ENCODE results near the gene DOLPP1.

Gene DOLPP1

DNA sequence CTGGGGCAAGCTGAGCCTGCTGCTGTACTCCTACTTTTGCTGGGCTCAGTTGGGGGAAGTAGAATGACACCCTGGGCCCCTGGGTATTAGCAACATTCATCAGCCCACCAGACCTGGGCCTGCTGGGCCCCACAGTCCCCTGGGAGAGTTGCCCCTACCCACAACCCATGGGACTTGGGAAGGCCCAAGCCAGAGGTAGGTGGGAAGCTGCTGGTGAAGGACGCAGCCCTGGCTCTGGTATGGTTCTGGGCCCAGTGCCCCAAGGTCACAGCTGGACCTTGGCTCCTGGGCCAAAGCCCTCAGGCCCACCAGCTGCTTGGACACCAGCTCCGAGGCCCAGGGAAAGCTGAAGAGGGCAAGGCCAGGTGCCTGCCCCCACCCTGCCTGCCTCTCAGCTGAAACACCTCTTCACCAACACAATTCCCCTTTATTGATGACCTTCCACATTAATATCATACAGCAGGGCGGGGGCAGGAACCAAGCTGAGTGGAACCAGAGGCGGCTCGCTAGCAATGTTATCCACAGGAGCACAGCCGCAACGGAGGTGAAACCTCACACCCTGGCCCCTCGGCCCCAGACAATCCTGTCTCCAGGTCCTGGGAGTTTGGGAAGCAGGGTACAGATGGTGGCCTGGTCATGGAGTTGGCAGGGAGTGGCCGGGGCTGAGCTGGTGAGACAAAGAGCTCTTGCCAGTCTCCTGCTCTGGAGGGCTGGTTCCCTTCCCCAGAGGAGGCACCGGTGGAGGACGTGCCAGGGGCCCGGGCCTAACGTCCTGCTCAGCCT, 13.7 kb downstream of the DOLPP1 start:
- no peak for DNase-seq (ENCODE audit: low read depth)

DNA sequence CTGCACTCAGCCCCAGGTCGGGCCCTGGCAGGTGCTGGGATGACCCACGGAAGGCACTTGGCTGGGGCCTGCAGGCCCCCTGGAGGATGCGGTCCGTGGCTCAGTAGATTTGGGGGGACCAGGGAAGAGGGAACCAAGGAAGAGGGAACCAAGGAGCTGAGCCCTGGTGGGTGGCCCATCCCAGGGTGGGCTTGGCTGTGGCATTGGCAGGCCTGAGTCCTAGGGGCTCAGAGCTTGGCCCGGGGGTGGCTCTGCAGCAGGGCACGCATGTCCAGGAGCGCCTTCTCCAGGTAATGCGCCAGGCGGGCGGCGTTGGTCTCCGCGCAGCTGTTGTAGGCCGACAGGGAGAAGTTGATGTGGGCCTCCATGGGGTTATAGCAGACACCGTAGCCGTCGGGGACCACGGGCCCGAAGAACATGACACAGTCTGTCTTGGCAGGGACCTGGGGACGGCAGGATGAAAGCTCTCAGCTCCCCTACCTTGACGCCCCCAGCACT, 14.3 kb downstream of the DOLPP1 start:
- no peak for DNase-seq (ENCODE audit: low read depth)

DNA sequence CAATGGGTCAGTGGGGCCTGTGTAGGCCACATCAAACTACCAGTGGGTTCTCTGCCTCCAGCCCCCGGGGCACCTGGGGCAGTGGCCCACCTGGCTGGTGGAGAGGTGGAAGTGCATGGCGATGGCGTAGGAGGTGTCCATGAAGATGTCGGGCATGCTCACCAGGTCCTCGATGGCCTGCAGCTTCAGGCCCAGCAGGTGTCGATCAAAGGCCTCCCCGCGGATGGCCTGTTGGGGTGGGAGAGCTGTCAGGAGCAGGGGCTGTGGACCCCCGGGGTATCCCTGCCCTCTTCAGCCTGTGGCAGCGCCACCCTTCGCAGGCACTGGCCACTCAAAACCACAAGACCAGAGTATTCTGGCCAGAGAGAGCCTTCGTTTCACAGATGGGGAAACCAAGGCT, 15.0 kb downstream of the DOLPP1 start:
- DNase-seq (ENCODE audit: low read depth) = no peak

DNA sequence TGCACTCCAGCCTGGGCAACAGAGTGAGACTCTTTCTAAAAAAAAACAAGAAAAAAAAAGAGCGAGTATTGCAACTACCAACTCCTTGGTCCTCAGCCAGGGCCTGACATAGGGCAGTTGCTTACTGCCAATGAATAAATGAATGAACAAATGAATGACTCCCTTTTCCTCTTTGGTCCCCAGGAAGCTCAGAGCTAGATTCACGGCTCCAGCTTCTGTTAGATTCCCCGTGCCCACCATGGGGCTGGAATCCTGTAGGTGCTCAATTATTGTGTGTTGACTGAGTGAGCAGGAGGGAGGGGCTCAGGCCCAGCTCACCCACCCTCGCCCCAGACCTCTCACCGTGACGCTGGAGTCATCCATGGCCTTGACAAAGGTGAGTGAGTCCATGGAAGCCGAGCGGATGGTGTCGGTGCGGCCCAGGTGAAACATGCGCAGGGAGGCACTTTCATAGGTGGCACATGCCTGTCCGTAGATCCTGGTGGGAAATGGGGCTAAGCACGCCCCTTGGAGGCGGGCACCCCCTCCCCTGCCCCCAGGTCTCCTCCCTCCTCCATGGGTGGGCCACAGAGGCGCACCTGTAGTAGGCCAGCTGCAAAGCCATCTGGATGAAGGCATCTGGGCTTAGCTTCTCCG, 16.9 kb downstream of the DOLPP1 start:
- no peak for DNase-seq (ENCODE audit: low read depth)

DNA sequence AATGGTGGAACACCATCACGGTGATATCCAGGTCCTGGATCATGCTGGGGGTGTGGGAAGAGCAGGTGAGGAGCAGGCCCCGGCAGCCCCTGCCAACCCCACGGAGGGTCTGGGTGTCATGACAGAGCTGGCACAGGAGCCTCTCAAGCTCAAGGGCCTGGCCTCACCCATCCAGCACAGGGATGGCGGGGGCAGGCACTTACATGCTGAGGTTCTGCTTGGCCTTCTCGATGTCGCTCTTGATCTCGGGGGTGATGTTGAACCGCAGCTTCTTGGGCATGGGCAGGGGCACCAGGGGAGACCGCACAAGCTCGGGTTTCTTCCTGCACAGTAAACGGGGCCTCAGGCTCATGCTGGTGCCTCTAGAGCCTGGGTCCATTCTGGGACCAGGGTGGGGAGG, 17.4 kb downstream of the DOLPP1 start:
- no peak for DNase-seq (ENCODE audit: low read depth)

DNA sequence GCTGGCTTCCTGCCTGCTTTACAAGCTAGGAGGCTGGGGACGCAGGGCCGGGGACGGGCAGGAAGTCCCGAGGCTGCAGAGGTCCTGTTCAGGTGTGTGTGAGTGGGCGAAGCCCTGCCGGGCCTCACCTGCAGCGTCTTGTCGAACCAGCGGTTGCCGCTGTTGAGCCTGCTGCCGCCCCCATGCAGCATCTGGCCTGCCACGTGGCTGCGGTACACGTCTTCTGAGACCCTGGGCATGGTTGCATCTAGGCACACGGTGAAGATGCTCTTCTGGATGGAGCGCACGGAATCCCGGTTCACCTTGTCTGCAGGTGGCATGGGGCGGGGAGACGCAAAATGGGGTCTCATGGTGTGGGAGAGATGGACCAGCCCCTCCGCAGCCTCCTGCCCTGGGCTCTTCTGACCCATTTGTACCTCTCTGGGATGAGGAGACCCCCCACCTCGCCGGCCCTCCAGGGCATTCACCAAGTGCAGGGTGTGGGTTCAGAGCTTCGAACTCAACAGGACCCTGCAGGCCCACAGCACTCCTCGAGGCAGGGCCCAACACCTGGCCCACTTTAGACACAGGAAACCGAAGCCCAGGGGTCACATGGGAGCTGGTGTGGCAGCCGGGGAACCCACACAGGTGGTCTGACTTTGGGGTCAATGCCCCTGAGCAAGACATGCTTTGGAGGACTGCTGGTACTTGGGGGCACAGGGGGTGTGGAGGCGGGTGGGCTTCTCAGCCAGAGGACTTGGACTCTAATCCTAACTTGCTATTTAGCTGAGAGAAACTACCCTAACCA, 19.7 kb downstream of the DOLPP1 start:
- no peak for DNase-seq (ENCODE audit: low read depth)

DNA sequence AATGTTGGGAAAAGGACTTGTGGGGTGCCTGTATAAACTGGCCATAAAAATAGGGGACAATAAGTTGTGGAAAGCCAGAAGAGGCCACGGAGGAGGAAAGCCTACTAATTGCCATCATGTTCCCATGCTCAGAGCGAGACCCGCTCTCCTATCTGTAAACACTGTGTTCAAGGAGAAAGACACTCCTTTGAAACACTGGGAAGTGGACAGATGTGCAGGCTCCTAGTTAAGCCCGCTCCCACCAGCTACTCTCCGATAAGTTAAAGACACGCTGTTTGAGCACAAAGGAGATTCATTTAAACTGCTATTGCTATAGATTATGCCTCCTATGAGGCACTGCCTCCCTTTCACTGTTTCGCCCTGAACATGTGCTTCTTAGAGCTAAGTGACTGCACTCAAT, 20.4 kb downstream of the DOLPP1 start:
- no peak for DNase-seq (ENCODE audit: low read depth)

DNA sequence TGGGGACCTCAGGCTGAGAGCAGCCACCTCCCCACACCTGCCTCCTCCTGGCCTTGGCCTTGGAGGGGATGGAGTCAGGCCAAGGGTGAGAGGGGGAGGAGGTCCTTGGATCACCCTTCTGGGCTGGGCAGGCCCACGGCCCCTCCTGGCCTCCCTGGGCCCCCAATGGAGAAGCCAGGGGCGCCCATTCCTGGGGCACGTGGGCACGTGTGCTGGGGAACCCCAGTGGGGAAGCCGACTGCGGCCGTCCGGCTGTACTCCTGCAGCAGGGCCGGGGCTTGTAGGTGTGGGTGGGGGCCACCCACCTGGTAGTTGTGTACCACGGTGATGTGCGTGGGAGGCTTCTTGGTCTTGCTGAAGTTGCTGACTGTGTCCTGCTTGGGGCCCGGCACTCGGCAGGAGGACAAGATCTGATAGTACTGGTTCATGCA, 21.2 kb downstream of the DOLPP1 start:
- DNase-seq (ENCODE audit: low read depth) = no peak

DNA sequence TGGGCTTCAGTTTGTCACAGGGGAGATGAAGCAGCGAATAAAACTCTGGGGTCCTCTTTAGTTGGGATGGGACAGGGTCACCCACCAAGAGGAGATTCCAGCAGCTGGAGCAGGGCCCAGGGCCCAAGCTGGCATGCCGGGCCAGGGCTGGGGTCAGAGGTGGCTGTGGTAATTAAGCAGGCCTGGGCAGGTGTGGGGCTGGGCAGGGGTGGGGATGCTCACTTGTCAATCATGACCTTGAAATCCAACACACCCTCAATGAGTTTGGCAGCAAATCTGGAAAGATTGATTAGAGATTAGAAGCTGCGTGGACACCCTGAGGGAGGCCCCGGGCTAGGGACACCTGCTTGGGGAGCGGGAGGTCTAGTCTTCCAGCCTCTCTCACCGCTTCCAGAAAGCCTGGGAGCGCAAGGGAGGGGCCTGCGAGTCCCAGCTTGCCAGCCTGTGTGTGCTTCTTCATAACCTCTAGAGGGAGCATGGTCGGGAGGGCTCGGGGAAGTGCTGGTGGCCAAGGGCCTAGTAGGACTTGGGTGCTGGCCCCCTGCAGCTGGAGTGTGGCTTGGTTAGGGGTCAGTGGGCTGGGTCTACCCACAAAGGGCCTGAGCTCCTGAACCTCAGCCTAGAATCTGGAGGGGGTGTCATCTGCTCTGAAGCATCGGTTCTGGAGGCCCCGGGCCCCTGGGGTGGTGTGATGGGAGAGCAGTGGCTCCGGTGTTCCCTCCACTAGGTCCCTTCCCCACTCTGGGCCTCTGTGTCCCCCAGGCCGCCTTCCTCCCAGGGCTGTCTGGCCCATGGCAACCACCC, 22.1 kb downstream of the DOLPP1 start:
- no peak for DNase-seq (ENCODE audit: low read depth)

DNA sequence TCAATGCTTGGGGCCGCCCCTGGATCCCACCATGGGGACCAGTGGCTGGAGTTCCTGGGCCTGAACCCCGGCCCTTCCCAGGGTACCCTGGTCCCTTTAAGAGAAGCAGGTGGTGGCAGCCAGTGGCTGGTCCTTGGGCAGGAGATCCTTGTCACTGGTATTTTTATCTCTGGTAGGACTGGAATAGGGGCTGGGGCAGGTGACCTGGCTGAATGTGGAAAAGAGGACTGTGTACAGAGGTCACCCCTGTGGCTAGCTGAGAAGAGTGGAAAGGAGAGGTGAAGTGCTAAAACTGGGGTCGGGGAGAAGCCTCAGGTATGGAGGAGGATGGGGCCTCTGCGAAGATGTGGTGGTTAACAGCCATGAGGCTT, 22.7 kb downstream of the DOLPP1 start:
- no peak for DNase-seq (ENCODE audit: low read depth)

DNA sequence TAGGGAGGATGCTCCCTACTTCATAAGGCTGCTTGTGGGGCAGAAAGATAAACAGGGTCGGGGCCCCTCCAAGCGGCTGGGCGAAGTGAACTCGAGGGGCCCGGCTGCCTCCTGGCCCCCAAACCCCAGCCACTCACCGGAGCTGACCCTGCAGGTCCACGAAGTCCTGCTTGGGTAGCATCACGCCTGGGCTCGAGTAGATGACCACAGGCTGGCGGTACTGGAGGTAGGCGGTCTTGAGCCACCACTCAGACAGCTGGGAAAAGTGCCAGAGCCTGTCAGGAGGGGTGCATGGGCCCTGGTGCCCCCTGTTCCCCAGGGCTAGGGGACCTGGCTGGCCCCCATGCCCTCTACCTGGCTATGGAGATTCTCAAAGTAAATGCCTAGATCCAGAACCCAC, 23.1 kb downstream of the DOLPP1 start:
- DNase-seq (ENCODE audit: low read depth) = no peak

DNA sequence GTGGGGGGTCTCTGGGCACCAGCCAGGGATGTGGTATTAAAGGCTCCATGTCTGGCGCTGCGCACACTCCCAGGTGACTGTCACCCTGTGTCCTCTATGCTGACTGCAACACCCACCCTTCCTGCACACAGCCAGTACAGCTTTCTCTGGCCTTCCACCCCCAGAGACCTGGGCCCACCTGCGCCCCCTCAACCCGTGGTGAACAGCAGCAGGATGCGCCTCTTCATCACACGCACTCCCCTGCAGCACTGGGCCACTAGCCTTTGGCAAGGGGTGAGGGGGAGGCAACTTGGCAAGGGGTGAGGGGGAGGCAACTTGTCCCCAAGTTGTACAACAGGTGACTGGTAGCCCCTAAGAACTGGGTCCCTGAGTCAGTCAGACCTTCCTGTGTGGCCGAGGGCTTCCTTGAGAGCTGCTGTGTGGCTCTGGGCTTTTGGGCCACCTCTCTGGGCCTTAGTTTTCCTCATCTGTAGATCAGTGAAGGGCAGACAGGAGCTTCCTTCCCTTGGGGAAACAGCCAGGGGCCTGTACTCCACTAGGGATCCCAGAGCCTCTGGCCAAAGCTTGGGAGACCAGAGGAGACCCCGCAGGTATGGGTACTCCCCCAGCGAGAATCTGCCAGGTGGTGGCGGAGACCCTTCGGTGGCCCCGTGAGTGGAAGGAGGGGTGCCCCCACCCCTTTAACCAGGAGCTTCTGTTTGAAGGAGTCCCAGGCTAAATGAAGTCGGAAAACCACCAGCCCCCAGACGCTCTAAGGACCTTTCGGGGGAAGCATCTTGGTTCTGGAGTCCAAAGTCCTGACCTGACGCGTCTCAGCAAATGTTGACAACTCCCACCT, 25.2 kb downstream of the DOLPP1 start:
- no peak for DNase-seq (ENCODE audit: low read depth)

DNA sequence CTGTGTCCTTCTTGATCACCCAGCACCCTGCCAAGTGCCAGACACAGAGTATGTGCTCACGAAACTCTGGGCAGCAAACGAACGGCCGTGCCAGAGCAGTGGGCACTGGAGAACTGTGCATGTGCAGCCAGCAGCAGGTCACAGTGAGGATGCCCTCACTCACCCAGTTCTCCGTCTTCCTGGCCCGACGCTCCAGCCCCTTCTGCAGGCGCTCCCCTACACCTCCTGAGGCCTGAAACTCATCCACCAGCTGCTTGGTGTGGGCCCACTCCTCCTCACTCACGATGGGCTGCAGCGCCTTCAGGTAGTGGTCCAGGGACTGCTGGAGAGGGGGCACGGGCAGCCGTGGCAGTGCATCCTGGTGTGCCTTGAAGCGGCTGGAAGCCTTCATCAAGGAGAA, 26.7 kb downstream of the DOLPP1 start:
- DNase-seq (ENCODE audit: low read depth) = no peak

DNA sequence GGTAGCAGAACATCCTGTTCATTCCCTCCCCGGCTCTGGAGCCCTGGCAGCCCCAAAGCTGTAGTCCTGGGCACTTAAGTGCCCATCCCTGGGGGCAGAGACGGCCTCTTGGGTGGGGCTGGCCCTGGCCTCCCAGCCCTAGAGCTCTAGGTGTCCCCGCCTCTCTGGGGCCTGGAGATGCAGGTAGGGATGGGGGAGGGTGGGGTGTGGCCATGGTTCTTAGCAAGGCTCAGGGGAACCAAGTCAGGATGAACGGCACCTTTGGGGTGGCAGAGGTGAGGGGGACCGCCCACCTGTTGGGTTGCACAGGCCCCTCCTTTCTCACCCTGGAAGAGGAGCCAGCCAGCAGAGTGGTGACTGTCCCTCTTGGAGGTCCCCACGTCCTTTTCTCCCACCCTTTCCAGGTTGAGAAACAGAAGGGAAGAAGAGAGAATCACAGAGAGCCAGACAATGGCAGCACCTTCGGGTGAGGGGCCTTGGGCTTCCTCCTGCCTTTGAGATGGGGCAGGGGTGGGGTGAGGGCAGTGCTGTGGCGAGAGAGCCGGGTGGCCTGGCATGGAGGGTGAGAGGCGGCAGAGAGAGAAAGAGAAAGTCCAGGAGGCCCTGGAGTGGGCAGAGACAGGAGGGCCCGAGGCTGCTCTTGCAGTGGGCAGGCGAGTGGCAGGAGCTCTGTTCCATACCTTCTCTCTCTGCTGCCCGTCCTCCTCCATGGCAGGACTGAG, 27.3 kb downstream of the DOLPP1 start:
- DNase-seq (ENCODE audit: low read depth) = no peak

DNA sequence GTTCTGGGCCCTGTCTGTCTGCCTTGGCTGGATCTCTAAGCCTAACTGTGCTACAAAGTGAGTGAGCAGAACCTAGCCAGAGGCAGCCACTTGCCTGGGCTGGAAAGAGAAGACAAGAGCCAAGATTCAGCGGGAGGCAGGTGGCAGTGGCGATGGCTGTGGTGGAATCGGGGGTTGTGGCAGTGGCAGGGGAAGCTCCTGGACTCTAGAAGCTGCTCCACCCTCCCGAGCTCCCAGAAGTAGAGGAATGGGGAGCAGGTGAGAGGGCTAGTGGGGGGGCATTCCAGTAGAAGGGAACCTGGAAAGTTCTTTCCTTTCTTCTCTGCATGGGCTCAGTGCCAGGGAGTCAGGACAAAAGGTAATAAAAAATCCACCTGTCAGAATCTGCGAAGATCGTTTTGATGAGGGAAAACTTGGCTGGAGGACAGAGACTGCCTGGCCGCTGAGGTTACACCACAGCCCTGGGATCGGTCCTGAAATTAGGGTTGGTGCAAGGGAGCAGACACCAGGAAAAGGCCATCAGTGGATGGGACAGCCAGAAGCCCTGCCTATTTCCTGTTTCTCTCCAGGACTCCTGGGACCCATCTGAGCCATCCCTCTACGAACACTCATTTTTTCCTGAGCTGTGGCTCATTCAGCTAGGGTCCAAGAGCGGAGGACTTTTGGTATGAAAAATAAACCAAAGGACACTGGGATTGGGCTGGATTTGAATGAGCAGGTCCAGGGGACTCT, 28.1 kb downstream of the DOLPP1 start:
- no peak for DNase-seq (ENCODE audit: low read depth)

DNA sequence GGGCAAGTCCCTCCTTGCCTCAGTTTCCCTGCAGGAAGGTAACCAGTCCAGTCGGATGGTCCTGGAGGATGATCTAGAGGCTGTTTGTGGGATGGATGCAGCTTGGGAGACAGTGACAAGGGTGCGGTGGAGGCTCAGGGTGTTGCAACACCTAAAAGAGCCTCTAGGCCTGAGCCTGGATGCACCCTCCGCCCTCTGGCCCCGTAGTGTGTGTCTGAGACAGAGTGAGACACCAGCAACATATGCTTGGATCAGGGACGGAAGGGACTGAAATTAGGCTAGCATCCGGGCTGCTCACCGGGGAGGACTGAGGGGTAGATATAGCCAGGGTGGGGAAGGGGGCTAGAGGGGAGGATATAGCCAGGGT, 28.6 kb downstream of the DOLPP1 start:
- no peak for DNase-seq (ENCODE audit: low read depth)

DNA sequence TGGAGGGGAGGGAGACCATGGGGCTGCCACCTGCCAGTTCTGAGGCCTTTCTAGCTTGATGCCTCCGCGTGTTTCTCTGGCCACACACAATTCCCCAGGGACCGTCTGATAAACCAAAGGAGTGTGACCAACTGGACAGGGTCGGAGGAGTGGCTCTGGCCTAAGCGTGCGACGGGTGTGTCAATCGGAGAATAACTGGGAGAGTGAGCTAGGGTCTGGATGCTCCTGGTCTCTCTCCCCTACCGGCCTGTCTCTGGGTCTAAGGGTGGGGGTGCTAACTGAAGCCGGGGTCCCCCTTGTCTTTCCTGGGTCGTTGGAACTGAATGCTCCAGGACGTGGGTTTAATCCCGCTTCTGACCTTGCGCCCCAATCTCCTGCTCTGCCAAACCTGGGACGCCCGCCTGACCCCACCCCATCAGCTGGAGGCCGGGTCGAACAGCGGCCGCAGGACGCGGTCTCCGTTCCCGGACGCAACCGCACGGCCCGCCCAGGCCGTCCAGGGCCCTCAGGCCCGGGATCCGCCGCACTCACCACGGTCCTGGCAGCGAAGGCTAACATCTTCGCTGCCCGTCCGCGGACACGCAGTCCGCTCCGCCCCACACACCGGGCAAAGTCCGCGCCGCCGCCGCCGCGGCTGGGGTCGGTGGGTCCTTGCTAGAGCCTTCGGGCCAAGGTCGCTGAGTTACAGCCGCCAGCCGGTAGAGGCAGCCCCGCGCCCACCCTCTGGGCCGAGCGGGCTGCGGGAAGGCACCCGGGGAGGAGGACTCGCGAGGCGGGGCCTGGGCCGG, 29.2 kb downstream of the DOLPP1 start:
- DNase-seq (ENCODE audit: low read depth) = no peak

DNA sequence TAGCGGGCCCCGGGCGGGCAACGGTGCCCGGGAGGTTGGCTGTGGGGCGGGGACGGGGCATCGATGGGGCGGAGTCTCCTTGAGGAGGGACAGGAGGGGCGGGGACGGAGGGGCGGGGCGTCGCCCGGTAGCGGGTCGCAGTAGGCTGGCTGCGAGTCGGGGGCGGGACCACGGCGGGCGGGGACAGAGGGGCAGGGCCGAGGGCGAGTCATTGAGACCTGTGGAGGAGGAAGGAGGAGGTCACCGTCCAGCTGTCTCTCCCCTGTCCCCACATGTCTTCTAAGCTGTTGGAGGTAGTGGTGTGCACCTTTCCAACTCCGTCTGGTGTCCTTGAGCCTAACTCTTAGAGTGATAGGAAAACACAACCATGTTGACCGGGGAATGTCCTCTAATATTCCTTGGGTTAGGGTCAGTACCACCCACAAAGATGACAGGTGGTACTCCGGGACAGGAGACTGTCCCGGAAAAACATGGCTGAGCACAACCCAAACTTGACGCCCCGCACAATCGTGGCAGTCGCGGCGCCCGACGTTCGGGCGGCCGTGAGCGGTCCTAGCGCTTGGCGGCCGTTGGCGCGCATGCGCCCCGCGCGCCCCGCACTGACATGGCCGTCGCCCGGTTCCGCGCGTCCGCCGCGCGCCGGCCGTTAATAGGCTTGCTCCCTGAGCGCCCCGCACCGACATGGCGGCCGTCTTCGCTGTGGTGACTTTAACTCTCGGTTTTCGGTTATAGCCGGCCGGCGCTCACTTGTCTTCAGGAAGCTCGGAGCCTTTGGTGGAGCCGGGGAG, 30.0 kb downstream of the DOLPP1 start, which contains the start of the genes CRAT and PTPA:
Gene CRAT, minus strand, starts transcription at position 54 of the 788 bp plus-strand sequence. CDS start 284 bp downstream, outside the sequence.
Gene PTPA, plus strand, starts transcription at position 676 of the 788 bp plus-strand sequence. CDS start 186 bp downstream, outside the sequence.
- DNase-seq (ENCODE audit: low read depth) = peak; percentile 96
